HCT116 (cell line): ENCODE measurements around the gene THBD. TPM values are rescaled to one million over a fixed set of nuclear protein-coding genes. Genes with fewer than 3 reads are reported as not detected.

Source experiments
- ATAC-seq: fragments of 200-7000 bp; cut with Tn5 transposase; 2 replicates; pipeline ENCODE4 v1.9.1; 2020; ENCODE audit warnings: mild to moderate bottlenecking, moderate library complexity
- BruUV-seq: library from RNA; stranded (reverse); fragments of 400-500 nt; replicated peaks from 2 replicates; lab custom pipeline; 2021; lab: Mats Ljungman, UMichigan
- CTCF ChIA-PET: fragments of 300-600 bp; sonication (Branson Sonifier 250); formaldehyde crosslinking; loops from one replicate; lab custom pipeline; 2021; ENCODE audit warnings: antibody characterized with exemption; lab: Charles Lee
- POLR2A ChIA-PET: fragments of 300-600, 350-600 bp; sonication (Branson Sonifier 250); formaldehyde crosslinking; loops from one replicate; lab custom pipeline; 2021; ENCODE audit warnings: antibody characterized with exemption; lab: Charles Lee
- RAD21 ChIA-PET, 2 experiments: fragments of 300-600 bp; sonication (Branson Sonifier 250); formaldehyde crosslinking; loops; one replicate each; lab custom pipeline; 2023; ENCODE audit warnings: low total read pairs in 2 of 2; ENCODE audit not compliant: uncharacterized antibody in 2 of 2, unreplicated experiment in 2 of 2, low non-redundant PET in 1 of 2; lab: Charles Lee
- DNase-seq: peaks from one replicate; pipeline ENCODE4 v3.0.0-alpha.2; 2010; ENCODE audit warnings: low read depth, low spot score
- H2AFZ ChIP-seq: fragments of 200-600 bp; shearing (Covaris generic), sonication (generic); 2 replicates; pipeline ENCODE4 v1.6.1; 2017; ENCODE audit warnings: low read depth, mixed run types, mixed read lengths, antibody characterized with exemption, low read length; ENCODE audit not compliant: poor library complexity, severe bottlenecking
- H3K27ac ChIP-seq: 2 replicates; pipeline ENCODE4 v1.5.1; 2012; ENCODE audit warnings: low read depth, low read length
- H3K27me3 ChIP-seq: fragments of 200-600 bp; sonication (generic); 2 replicates; pipeline ENCODE4 v1.6.1; 2016; ENCODE audit warnings: mixed run types, low read length, mixed read lengths; ENCODE audit not compliant: insufficient read depth
- H3K36me3 ChIP-seq, 2 experiments: fragments of 200-500 bp in 1 of 2; fragments of 200-600 bp in 1 of 2; sonication (Bioruptor generic) in 1 of 2; sonication (generic) in 1 of 2; 2 replicates each; pipeline versions ENCODE4 v1.5.1 to v1.6.1; 2014 to 2016; ENCODE audit warnings: low read length in 2 of 2, inconsistent platforms in 1 of 2, mixed read lengths in 1 of 2, mixed run types in 1 of 2; ENCODE audit not compliant: insufficient read depth in 2 of 2, control insufficient read depth in 1 of 2
- H3K4me1 ChIP-seq, 2 experiments: fragments of 200-600 bp in 1 of 2; sonication (generic) in 1 of 2; 2 replicates each; pipeline versions ENCODE4 v1.5.1 to v1.6.1; 2012 to 2017; ENCODE audit warnings: low read length in 2 of 2, inconsistent platforms in 1 of 2, mild to moderate bottlenecking in 1 of 2, mixed read lengths in 1 of 2, mixed run types in 1 of 2, moderate library complexity in 1 of 2; ENCODE audit not compliant: insufficient read depth in 2 of 2, control insufficient read depth in 1 of 2
- H3K4me2 ChIP-seq: fragments of 200-600 bp; sonication (generic); 2 replicates; pipeline ENCODE4 v1.6.1; 2017; ENCODE audit warnings: mixed run types, low read length, mixed read lengths
- H3K4me3 ChIP-seq, 2 experiments: fragments of 200-600 bp in 1 of 2; sonication (generic) in 1 of 2; replicated peaks in 1 of 2; 2 replicates each; pipeline ENCODE4 v1.5.1; 2011 to 2016; ENCODE audit warnings: low read length in 2 of 2, control low read depth in 1 of 2, low read depth in 1 of 2, mild to moderate bottlenecking in 1 of 2, mixed read lengths in 1 of 2, mixed run types in 1 of 2
- H3K79me2 ChIP-seq: fragments of 200-600 bp; sonication (generic); 2 replicates; pipeline ENCODE4 v1.6.1; 2017; ENCODE audit warnings: mild to moderate bottlenecking, mixed run types, low read length, moderate library complexity, mixed read lengths; ENCODE audit not compliant: insufficient read depth
- H3K9ac ChIP-seq: fragments of 200-600 bp; sonication (generic); 2 replicates; pipeline ENCODE4 v1.6.1; 2016; ENCODE audit warnings: low read length, mixed read lengths
- H3K9me2 ChIP-seq: fragments of 200-600 bp; sonication (generic), shearing (Covaris generic); 2 replicates; pipeline ENCODE4 v1.6.1; 2017; ENCODE audit warnings: mixed run types, mild to moderate bottlenecking, moderate library complexity; ENCODE audit not compliant: insufficient read depth
- H3K9me3 ChIP-seq, 2 experiments: fragments of 200-500 bp in 1 of 2; fragments of 200-600 bp in 1 of 2; sonication (Bioruptor generic) in 1 of 2; sonication (generic) in 1 of 2; 2 replicates each; pipeline ENCODE4 v1.6.1; 2014 to 2017; ENCODE audit warnings: low read length in 2 of 2, mixed read lengths in 2 of 2, inconsistent platforms in 1 of 2, low read depth in 1 of 2, mild to moderate bottlenecking in 1 of 2, mixed run types in 1 of 2, moderate library complexity in 1 of 2; ENCODE audit not compliant: control insufficient read depth in 1 of 2, insufficient read depth in 1 of 2
- H4K20me1 ChIP-seq: fragments of 200-600 bp; sonication (generic), shearing (Covaris generic); 2 replicates; pipeline ENCODE4 v1.6.1; 2017; ENCODE audit warnings: mixed run types, mild to moderate bottlenecking, moderate library complexity; ENCODE audit not compliant: insufficient read depth
- ATF3 ChIP-seq: IDR thresholded peaks from 2 replicates; pipeline ENCODE4 v1.6.1; 2012
- CBX3 ChIP-seq: IDR thresholded peaks from 2 replicates; pipeline ENCODE4 v1.6.1; 2012; ENCODE audit warnings: low read depth
- CEBPB ChIP-seq: IDR thresholded peaks from 2 replicates; pipeline ENCODE4 v1.6.1; 2012; ENCODE audit warnings: low read depth
- CTCF ChIP-seq, 3 experiments: fragments of 200-600 bp in 1 of 3; sonication (generic) in 1 of 3; IDR thresholded peaks in 2 of 3; conservative IDR thresholded peaks in 1 of 3; 2 replicates each; pipeline ENCODE4 v1.5.1; 2012 to 2017; ENCODE audit warnings: low read depth in 2 of 3, low read length in 2 of 3, antibody characterized with exemption in 1 of 3, borderline replicate concordance in 1 of 3, control low read depth in 1 of 3, mild to moderate bottlenecking in 1 of 3, mixed read lengths in 1 of 3, mixed run types in 1 of 3, moderate library complexity in 1 of 3; ENCODE audit not compliant: insufficient read depth in 1 of 3
- EGR1 ChIP-seq: IDR thresholded peaks from 2 replicates; pipeline ENCODE4 v1.6.1; 2012; ENCODE audit warnings: low read depth
- ELF1 ChIP-seq: IDR thresholded peaks from 2 replicates; pipeline ENCODE4 v1.6.1; 2012; ENCODE audit warnings: low read depth, borderline replicate concordance
- EZH2 ChIP-seq: fragments of 200-600 bp; sonication (generic); IDR thresholded peaks from 2 replicates; pipeline ENCODE4 v1.6.1; 2017; ENCODE audit warnings: antibody characterized with exemption, mixed run types
- FOSL1 ChIP-seq: IDR thresholded peaks from 2 replicates; pipeline ENCODE4 v1.6.1; 2012; ENCODE audit warnings: low read depth
- JUND ChIP-seq: IDR thresholded peaks from 2 replicates; pipeline ENCODE4 v1.6.1; 2012
- MAX ChIP-seq: IDR thresholded peaks from 2 replicates; pipeline ENCODE4 v1.6.1; 2012
- POLR2AphosphoS5 ChIP-seq: IDR thresholded peaks from 2 replicates; pipeline ENCODE4 v1.6.1; 2011; ENCODE audit warnings: mild to moderate bottlenecking, low read depth, low read length, moderate library complexity
- RAD21 ChIP-seq: IDR thresholded peaks from 2 replicates; pipeline ENCODE4 v1.6.1; 2012; ENCODE audit warnings: low read depth, mild to moderate bottlenecking
- SIN3A ChIP-seq: IDR thresholded peaks from 2 replicates; pipeline ENCODE4 v1.6.1; 2012; ENCODE audit warnings: low read depth
- SP1 ChIP-seq: IDR thresholded peaks from 2 replicates; pipeline ENCODE4 v1.6.1; 2012; ENCODE audit warnings: low read depth
- SRF ChIP-seq: IDR thresholded peaks from 2 replicates; pipeline ENCODE4 v1.6.1; 2012; ENCODE audit warnings: low read depth
- TCF7L2 ChIP-seq: IDR thresholded peaks from 2 replicates; pipeline ENCODE4 v1.7.0; 2011; ENCODE audit warnings: borderline replicate concordance, inconsistent platforms; ENCODE audit not compliant: insufficient read depth, insufficient read length; ENCODE audit errors: extremely low read depth
- YY1 ChIP-seq: IDR thresholded peaks from 2 replicates; pipeline ENCODE4 v1.6.1; 2011; ENCODE audit warnings: low read length, low read depth, moderate library complexity, mild to moderate bottlenecking; ENCODE audit not compliant: insufficient replicate concordance; ENCODE audit errors: extremely low read depth
- ZFX ChIP-seq: fragments of 450-650 bp; IDR thresholded peaks from 2 replicates; pipeline ENCODE4 v1.6.1; 2017
- ZNF274 ChIP-seq: fragments of 200-500 bp; sonication (Bioruptor generic); IDR thresholded peaks from 2 replicates; pipeline ENCODE4 v1.6.1; 2014; ENCODE audit warnings: mild to moderate bottlenecking, low read depth, low read length, inconsistent platforms
- intact Hi-C: fragments of 100-400 bp; cut with micrococcal nuclease; formaldehyde crosslinking; loops from 2 replicates; pipeline ENCODE4 v1.10.0; 2022
- total RNA-seq: library from RNA; stranded (reverse); gene quantifications from one replicate; pipeline ENCODE4 v1.2.1, GENCODE V29; 2021; ENCODE audit not compliant: unreplicated experiment
- TF ChIP-seq, protein P1 (sequence below): IDR thresholded peaks from 2 replicates; pipeline ENCODE4 v1.6.1; 2012; ENCODE audit warnings: low read depth

THBD gene
- total RNA-seq, 1 experiment from 2014 or later, result 0.39 TPM

GRCh38 chr20:23032056-23032749 is 17.3 kb downstream of the THBD start (continued):
- TF ChIP-seq TCF7L2, result no peak
- no peak for TF ChIP-seq ATF3
- TF ChIP-seq EZH2, result no peak
- TF ChIP-seq POLR2AphosphoS5, result no peak
- no peak for TF ChIP-seq SRF
- TF ChIP-seq ELF1, result no peak
- no peak for TF ChIP-seq CBX3
- TF ChIP-seq, all 23 proteins: peak for 0

DNA sequence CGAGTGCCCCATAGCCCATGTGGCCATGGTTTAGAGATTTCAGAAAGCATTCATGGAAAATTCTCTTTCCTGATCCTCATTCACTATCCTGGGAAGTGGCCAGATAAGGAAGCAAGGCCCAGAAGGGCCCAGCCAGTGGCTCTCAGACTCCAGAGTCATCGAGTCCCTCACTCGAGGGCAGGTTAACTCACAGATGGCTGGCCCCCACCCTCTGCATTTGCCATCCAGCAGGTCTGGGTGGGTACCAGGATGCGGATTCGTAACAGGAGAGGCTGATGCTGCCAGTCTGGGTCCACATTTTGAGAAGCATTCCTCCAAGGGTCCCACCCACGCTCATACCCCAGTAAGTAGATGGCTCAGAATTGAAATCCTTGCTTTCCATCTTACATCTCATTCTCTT is 18.1 kb downstream of the THBD start:
- ChIA-PET RAD21 (no interaction called here), POLR2A (no interaction called here), CTCF (no interaction called here)
- intact Hi-C loops, result no loop called here
- no peak overlapping the region for H2AFZ ChIP-seq
- no peaks in the 10 kb centered on the region for H3K9me2 ChIP-seq
- no peaks in the 10 kb centered on the region for H3K36me3 ChIP-seq
- no TSS peak for BruUV-seq
- DNase-seq (no peak), ATAC-seq (no peak)
- H4K20me1 ChIP-seq, result no peaks in the 10 kb centered on the region
- H3K4me3 ChIP-seq, result no peak overlapping the region
- no peak overlapping the region for H3K4me2 ChIP-seq
- peaks cover 21% of the 10 kb centered on the region; the same call in 1 of the 2 replicates for H3K27me3 ChIP-seq
- H3K4me1 ChIP-seq, result no peaks in the 10 kb centered on the region
- H3K27ac ChIP-seq, result no peak overlapping the region
- no peaks in the 10 kb centered on the region for H3K79me2 ChIP-seq
- H3K9me3 ChIP-seq, result no peaks in the 10 kb centered on the region
- H3K9ac ChIP-seq, result no peak overlapping the region
- TF ChIP-seq ZNF274 (no peak), EGR1 (no peak), CTCF (IDR thresholded peaks at IDR 0.05 in 2 of 3, conservative IDR thresholded peaks at IDR 0.05 in 1 of 3; ENCODE audit: borderline replicate concordance in 1 of 3, insufficient read depth in 1 of 3, low read depth in 2 of 3, low read length in 2 of 3) (no peak), TCF7L2 (no peak), CEBPB (no peak), SP1 (no peak), SIN3A (no peak), ZFX (no peak), JUND (no peak), RAD21 (no peak), FOSL1 (no peak), POLR2AphosphoS5 (no peak), YY1 (no peak), MAX (no peak), CBX3 (no peak), SRF (no peak)
- TF ChIP-seq, protein P1, sequence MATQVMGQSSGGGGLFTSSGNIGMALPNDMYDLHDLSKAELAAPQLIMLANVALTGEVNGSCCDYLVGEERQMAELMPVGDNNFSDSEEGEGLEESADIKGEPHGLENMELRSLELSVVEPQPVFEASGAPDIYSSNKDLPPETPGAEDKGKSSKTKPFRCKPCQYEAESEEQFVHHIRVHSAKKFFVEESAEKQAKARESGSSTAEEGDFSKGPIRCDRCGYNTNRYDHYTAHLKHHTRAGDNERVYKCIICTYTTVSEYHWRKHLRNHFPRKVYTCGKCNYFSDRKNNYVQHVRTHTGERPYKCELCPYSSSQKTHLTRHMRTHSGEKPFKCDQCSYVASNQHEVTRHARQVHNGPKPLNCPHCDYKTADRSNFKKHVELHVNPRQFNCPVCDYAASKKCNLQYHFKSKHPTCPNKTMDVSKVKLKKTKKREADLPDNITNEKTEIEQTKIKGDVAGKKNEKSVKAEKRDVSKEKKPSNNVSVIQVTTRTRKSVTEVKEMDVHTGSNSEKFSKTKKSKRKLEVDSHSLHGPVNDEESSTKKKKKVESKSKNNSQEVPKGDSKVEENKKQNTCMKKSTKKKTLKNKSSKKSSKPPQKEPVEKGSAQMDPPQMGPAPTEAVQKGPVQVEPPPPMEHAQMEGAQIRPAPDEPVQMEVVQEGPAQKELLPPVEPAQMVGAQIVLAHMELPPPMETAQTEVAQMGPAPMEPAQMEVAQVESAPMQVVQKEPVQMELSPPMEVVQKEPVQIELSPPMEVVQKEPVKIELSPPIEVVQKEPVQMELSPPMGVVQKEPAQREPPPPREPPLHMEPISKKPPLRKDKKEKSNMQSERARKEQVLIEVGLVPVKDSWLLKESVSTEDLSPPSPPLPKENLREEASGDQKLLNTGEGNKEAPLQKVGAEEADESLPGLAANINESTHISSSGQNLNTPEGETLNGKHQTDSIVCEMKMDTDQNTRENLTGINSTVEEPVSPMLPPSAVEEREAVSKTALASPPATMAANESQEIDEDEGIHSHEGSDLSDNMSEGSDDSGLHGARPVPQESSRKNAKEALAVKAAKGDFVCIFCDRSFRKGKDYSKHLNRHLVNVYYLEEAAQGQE, result no peak
